PC-9 (cell line): ENCODE measurements around the gene CNTNAP2. TPM values are rescaled to one million over a fixed set of nuclear protein-coding genes. Genes with fewer than 3 reads are reported as not detected.

Experiments used
- BruUV-seq: library from RNA; stranded (reverse); fragments of 400-500 nt; replicated peaks from 2 replicates; lab custom pipeline; 2021; lab: Mats Ljungman, UMichigan
- CTCF ChIA-PET: fragments of 300-600 bp; sonication (Branson Sonifier 250); formaldehyde crosslinking; loops from one replicate; lab custom pipeline; 2022; ENCODE audit warnings: antibody characterized with exemption; lab: Charles Lee
- POLR2A ChIA-PET: fragments of 300-600 bp; sonication (Branson Sonifier 250); formaldehyde crosslinking; loops from one replicate; lab custom pipeline; 2022; ENCODE audit warnings: antibody characterized with exemption; ENCODE audit not compliant: unreplicated experiment; lab: Charles Lee
- DNase-seq, 2 experiments: peaks; one replicate each; pipeline versions ENCODE4 v3.0.0 to v3.0.0-alpha.2; 2015 to 2022; ENCODE audit warnings: mixed read lengths in 1 of 2
- H2AFZ ChIP-seq: fragments of 200-600 bp; sonication (generic); 2 replicates; pipeline ENCODE4 v1.8.1; 2017; ENCODE audit warnings: antibody characterized with exemption
- H3F3A ChIP-seq: fragments of 200-600 bp; sonication (generic); 2 replicates; pipeline ENCODE4 v1.8.1; 2017; ENCODE audit warnings: antibody characterized with exemption, mild to moderate bottlenecking, low read depth; ENCODE audit not compliant: insufficient read depth
- H3K27ac ChIP-seq: fragments of 200-600 bp; sonication (generic); 2 replicates; pipeline ENCODE4 v1.6.1; 2016; ENCODE audit warnings: mixed run types
- H3K27me3 ChIP-seq: fragments of 200-600 bp; sonication (generic); 2 replicates; pipeline ENCODE4 v1.6.1; 2016; ENCODE audit warnings: low read depth, mixed run types; ENCODE audit not compliant: insufficient read depth
- H3K36me3 ChIP-seq: fragments of 200-600 bp; sonication (generic); 2 replicates; pipeline ENCODE4 v1.6.1; 2016; ENCODE audit warnings: low read depth, mixed run types
- H3K4me1 ChIP-seq: fragments of 200-600 bp; sonication (generic); replicated peaks from 2 replicates; pipeline ENCODE4 v1.6.1; 2016; ENCODE audit warnings: mixed run types; ENCODE audit not compliant: insufficient read depth
- H3K4me2 ChIP-seq: fragments of 200-600 bp; sonication (generic); 2 replicates; pipeline ENCODE4 v1.6.1; 2017; ENCODE audit warnings: mixed run types
- H3K4me3 ChIP-seq: fragments of 200-600 bp; sonication (generic); 2 replicates; pipeline ENCODE4 v1.6.1; 2016; ENCODE audit warnings: mixed run types
- H3K79me2 ChIP-seq: fragments of 200-600 bp; sonication (generic); 2 replicates; pipeline ENCODE4 v1.6.1; 2017; ENCODE audit warnings: low read depth, mixed run types
- H3K9me2 ChIP-seq: fragments of 200-600 bp; sonication (generic); 2 replicates; pipeline ENCODE4 v1.8.1; 2017; ENCODE audit warnings: mild to moderate bottlenecking; ENCODE audit not compliant: insufficient read depth
- H3K9me3 ChIP-seq: fragments of 200-600 bp; sonication (generic); 2 replicates; pipeline ENCODE4 v1.8.1; 2016; ENCODE audit warnings: low read depth; ENCODE audit not compliant: insufficient read depth
- H4K20me1 ChIP-seq: fragments of 200-600 bp; sonication (generic); 2 replicates; pipeline ENCODE4 v1.8.1; 2017; ENCODE audit not compliant: insufficient read depth
- CTCF ChIP-seq: fragments of 200-600 bp; sonication (generic); conservative IDR thresholded peaks from 2 replicates; pipeline ENCODE4 v1.6.1; 2017; ENCODE audit warnings: mixed run types, antibody characterized with exemption, mild to moderate bottlenecking, moderate library complexity
- EZH2 ChIP-seq: fragments of 200-600 bp; sonication (generic); IDR thresholded peaks from 2 replicates; pipeline ENCODE4 v1.8.0; 2017; ENCODE audit warnings: antibody characterized with exemption, low read depth
- intact Hi-C: fragments of 100-400 bp; cut with micrococcal nuclease; formaldehyde crosslinking; loops from one replicate; pipeline ENCODE4 v1.10.0; 2022; ENCODE audit not compliant: unreplicated experiment
- total RNA-seq: library from RNA; stranded (reverse); gene quantifications from 2 replicates; pipeline ENCODE4 v1.2.3, GENCODE V29; 2021

CNTNAP2 gene
- total RNA-seq, 1 experiment from 2014 or later = not detected

GRCh38 chr7:148192491-148192890, 2075.9 kb downstream of the CNTNAP2 start:
- no peaks in the 10 kb centered on the region for H3K79me2 ChIP-seq
- no peaks in the 10 kb centered on the region for H3F3A ChIP-seq
- H4K20me1 ChIP-seq = no peaks in the 10 kb centered on the region
- no peaks in the 10 kb centered on the region for H3K9me2 ChIP-seq
- ChIA-PET CTCF (no interaction called here), POLR2A (no interaction called here)
- H3K4me3 ChIP-seq = no peak overlapping the region
- no TSS peak for BruUV-seq
- intact Hi-C loops = no loop called here
- H3K4me1 ChIP-seq = no peaks in the 10 kb centered on the region
- H3K27ac ChIP-seq = no peak overlapping the region
- no peaks in the 10 kb centered on the region for H3K36me3 ChIP-seq
- 0 out of 2 replicates have a peak, but pooled peaks cover 4% of the 10 kb centered on the region for H3K27me3 ChIP-seq
- H2AFZ ChIP-seq = no peak overlapping the region
- DNase-seq = no peak
- no peaks in the 10 kb centered on the region for H3K9me3 ChIP-seq
- TF ChIP-seq EZH2 (no peak), CTCF (no peak)
- no peak overlapping the region for H3K4me2 ChIP-seq

- Histone ChIP-seq H3K27me3 (peaks cover 10% of the 10 kb centered on the region), H3K9me2 (no peaks in the 10 kb centered on the region), H3K27ac (no peak overlapping the region), H3K36me3 (no peaks in the 10 kb centered on the region), H2AFZ (no peak overlapping the region), H3K4me1 (no peaks in the 10 kb centered on the region), H3K79me2 (no peaks in the 10 kb centered on the region), H3K4me3 (no peak overlapping the region), H3K4me2 (no peak overlapping the region), H3K9me3 (no peaks in the 10 kb centered on the region), H4K20me1 (no peaks in the 10 kb centered on the region), H3F3A (no peaks in the 10 kb centered on the region)
- POLR2A ChIA-PET = no interaction called here
- intact Hi-C loops = no loop called here
- CTCF ChIA-PET = no interaction called here
- DNase-seq = no peak
- no peak for TF ChIP-seq EZH2
- no peak for TF ChIP-seq CTCF
- no TSS peak for BruUV-seq
Measured at GRCh38 chr7:148201992-148202391, 2085.4 kb downstream of the CNTNAP2 start.

- intact Hi-C loops = no loop called here
- Histone ChIP-seq H3K4me3 (no peak overlapping the region), H3K36me3 (no peaks in the 10 kb centered on the region), H3F3A (no peaks in the 10 kb centered on the region), H3K79me2 (no peaks in the 10 kb centered on the region), H3K4me2 (no peak overlapping the region), H2AFZ (no peak overlapping the region), H3K9me3 (no peaks in the 10 kb centered on the region), H3K27me3 (peaks cover 35% of the 10 kb centered on the region), H3K9me2 (no peaks in the 10 kb centered on the region), H3K4me1 (no peaks in the 10 kb centered on the region), H4K20me1 (no peaks in the 10 kb centered on the region), H3K27ac (no peak overlapping the region)
- no peak for DNase-seq
- no TSS peak for BruUV-seq
- POLR2A ChIA-PET = no interaction called here
- CTCF ChIA-PET = no interaction called here
- TF ChIP-seq EZH2 = no peak
- TF ChIP-seq CTCF = no peak
Measured at GRCh38 chr7:148204639-148205304, 2088.2 kb downstream of the CNTNAP2 start.
